Right lobe of liver (tissue), 4 donors: ENCODE measurements around the gene ADCY5.

Source experiments
- CTCF ChIP-seq, 4 donors: fragments of 200-600 bp in 3 of 4; fragments of 450-650 bp in 1 of 4; IDR thresholded peaks; one replicate each; pipeline versions ENCODE4 v1.5.1 to v1.8.0; 2016 to 2022; ENCODE audit warnings: antibody characterized with exemption in 4 of 4, mild to moderate bottlenecking in 2 of 4
- POLR2A ChIP-seq: fragments of 450-650 bp; IDR thresholded peaks from one replicate; pipeline ENCODE4 v1.6.1; 2017; ENCODE audit warnings: antibody characterized with exemption, mild to moderate bottlenecking
- donor health status: DM: no; HTN: no; CAD: no.
- donor health status: DM: no; HTN: no; CAD: no.
- donor health status: DM: no; HTN: yes; CAD: no.

- no peak for TF ChIP-seq CTCF (IDR thresholded peaks at IDR 0.05)
- TF ChIP-seq POLR2A: no peak
These were observed 151.3 kb downstream of the ADCY5 start for GRCh38 chr3:123297627-123297899.
